Measurements from ENCODE around the gene LRRC25.
"Not testable (repeated sequence)": the region's sequence is repeated elsewhere in the genome, so short reads cannot be mapped to it uniquely, and the experiment has no call there.

LRRC25 gene

DNA sequence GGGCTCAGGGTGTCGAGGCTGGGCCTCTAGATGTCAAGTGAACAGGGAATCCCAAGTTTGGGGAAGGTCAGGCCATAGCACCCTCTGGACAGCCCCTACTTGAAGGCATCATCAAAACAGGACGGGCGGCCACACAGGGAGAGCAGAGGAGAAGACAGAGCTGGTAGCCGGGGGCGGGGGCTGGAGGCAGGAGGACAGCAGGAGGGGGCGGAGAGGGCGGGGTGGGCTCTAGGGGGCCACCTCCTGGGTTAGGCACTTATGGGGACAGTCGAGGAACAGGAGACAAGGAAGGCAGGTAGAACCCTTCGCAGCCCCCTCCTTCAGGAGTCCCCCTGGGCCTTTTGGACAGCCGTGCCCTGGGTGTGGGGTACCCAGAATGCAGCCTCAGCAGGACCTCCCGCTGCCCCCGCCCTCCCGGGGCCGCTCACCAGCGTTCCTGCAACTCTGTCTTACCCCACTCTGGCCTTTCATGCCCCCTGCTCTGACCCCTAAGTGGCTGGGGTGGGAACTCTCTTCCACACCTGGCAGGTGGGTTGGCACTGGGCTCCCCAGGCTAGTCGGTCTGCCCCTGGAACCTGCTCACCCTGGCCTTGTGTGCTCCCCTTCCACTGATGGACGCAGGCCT, 27.6 kb upstream of the LRRC25 start:
- no peak for DNase-seq (ENCODE audit: low spot score)

DNA sequence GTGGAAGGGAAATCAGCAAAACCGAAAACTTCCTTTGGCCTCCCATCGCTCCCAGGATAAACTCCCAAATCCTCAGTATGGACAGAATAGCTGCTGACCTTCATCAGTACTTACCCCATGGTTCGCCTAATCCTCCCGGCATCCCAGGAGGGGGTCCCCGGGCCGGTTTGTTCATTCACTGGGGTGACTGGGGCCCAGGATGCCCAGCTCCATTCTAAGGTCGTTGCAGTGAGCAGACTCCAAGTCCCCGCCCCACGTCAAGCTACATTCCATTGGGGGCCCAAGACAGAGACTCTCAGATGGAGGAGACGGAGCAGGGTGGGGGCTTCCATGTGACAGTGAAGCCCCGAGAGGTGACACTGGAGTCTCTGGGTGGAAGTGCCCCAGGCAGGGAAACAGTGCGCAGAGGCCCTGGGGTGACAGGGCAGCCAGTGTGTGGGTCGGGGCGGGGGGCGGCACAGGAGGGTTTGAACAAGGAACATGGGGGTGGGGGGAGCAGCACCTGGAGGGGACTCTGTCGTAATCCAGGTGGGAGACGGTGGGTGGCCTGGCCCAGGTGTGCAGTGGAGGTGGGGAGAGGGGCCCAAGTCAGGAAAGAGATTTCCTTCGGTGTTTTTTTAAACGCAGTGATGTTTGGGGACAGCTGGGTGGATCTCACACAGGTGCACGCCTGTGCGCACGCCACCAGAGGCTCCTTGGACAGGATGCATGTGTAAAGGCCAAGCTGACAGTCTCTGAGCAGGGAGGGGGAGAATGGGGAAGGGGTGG, 26.9 kb upstream of the LRRC25 start:
- no peak for DNase-seq (ENCODE audit: low spot score)

DNA sequence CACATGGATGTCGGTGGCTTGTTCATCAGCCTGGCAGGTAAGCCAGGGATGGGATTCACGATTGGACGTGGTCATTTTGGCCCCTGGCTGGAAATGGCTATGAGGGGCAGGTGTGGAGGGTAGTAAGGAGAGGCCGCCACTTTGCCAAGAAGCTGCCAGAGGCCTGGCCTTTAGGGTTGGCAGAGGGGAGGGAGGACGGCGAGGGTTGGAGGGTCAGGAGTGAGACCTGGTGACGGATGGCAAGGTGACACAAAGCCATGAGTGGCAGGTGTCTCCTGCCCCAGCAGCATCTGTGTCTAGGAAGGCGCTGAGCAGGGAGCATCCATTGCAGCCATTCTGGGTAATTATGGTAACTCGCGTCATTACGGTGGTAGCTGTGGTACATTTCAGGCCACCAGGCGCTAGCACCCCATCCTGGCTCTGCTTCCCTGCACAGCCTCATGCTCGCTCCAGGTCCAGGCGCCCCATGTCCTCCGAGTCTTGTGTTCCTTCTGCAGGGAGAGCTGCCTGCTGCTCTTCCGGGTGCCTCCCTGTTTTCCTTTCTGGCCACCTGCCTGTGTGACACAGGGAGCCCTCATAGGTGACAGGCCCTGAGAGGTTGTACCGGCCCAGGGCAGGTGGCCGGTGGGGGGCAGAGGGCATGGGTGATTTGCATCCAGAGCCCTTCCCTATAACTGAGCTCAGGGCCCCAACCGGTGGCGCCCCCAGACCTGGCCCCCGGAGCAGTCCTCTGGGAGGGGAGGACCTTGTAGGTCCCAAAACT, 26.0 kb upstream of the LRRC25 start:
- DNase-seq (ENCODE audit: low spot score) = no peak

DNA sequence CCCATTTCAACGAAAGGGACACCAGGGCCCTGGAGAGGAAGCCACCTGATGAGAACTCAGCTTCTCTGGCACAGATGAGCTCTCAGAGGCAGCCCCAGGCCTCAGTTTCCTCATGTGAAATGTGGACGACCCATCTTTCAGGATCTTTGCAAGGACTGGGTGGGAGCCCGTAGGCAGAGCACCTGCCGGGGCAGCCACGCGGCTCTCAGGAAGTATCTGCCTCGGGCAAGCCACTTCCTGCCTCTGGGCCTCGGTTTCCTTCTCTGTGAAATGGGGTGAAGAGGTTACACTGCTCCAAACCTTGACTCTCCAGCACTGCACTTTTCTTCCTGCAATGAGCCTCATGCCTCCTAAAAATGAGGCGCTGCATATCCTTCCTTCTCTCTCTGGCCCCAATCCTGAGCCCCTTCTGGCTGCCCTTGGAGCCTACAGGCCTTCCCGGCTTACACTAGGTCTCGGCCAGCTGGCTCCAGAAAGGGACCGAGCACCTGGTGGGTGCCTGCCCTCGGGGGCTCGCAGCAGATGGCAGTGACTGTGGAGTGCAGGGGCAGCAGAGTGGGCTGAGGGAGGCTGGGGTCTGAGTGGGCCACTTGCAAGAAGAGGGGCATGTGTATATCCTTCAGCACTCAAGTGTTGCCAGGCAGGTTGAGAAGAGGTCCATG, 25.2 kb upstream of the LRRC25 start:
- no peak for DNase-seq (ENCODE audit: low spot score)

DNA sequence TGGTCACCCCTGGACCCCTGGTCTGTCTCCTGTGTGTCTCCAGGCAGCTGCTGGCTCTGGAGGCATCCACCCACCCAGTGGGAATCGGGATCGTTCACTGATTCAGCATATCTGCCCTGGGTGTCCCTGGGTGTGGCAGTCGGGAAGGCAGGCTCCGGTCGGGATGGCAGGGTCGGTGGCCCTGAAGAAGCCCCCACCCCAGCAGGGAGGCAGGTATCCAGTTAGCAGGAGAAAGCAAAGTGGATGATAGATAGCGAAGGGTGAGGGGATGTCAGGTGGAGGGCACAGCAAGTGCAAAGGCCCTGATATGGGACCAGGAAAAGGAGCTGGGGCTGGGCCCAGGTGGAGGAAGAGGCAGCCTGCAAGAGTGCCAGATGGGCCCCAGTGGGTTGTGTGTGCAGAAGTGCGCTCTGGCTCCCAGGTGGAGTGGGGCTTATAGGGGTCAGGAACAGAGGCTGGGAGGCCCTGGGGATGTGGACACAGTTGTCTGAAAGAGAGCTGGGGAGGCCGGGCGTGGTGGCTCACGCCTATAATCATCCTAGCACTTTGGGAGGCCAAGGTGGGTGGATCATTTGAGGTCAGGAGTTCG, 24.0 kb upstream of the LRRC25 start:
- no peak for DNase-seq (ENCODE audit: low spot score)

DNA sequence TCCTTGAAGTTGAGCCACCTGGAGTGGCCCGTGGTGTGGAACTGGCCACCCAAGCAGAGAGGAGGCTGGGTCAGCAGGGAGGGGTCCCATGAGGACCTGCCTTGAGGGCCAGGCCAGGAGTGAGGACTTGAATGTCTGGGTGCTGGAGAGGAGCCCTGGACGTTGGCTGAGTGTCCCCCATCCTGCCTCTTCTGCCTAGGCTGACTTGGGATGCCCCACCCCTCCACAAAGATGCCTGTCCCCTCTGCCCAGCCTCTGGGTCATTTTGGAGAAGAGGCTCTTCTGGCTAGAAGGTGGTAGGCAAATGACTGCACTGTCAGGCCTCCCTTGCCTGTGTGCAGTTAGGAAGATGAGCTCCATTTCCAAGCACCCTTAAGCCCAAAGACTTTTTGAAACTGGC, 23.5 kb upstream of the LRRC25 start:
- DNase-seq (ENCODE audit: low spot score) = no peak

DNA sequence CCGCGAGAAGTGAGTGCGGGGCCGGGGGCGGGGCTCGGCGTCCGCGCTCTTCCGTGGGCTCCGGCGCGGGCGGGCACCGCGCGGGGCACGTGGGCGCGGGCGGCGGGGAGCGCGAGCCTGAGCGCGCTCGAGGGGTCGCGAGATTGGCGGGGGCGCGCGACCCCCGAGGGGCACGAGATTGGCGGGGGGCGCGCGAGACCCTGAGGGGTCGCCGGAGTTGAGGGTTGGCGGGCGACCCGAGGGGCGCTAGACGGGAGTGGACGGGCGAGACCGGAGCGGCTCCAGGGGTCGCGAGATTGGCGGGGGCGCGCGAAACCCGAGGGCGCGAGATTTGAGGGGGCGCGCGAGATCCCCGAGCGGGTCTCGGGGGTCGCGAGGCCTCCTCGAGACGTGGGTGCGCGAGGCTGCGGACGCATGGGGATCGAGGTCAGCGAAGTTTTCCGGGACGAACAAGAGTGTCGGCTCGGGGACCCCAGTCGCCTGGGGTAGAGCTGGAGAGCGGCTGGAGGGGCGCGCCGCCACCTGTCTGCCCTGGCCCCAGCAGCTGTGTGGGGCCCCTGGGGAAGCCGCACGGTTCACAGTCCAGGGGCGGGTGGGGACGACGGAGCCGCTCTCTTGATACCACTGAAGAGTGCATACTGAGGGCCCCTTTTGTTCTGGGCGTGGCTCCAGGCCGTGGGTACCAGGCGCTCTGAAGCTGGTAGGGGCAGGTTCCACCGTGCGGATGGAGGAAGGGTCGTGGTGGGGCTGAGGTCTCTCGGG, 22.5 kb upstream of the LRRC25 start:
- no peak for DNase-seq (ENCODE audit: low spot score)

DNA sequence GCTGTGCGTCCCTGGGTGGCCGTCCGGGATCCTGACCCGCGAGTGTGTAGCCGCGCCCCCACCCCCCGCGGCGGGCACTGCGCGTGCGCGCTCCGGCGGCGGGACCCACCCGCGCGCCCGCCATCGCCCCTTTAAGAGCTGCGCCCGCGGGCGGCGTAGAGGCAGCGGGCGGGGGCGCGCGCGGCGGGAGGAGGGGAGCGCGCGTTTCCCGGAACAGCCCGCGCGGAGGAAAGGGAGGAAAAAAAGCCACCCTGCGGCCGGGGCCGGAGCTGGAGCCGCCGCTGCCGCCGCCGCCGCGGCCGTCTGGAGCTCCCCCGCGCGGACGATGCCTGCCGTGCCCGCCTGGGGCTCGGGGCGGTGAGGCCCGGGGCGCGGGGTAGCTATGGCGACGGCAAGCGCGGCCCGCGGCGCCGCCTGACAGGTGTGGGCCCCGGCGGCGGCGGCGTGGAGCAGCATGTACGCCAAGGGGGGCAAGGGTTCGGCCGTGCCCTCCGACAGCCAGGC, 21.8 kb upstream of the LRRC25 start, which contains the start of gene SSBP4:
TSS of gene SSBP4 (plus strand) at position 204 of the 504 bp plus-strand sequence. CDS start at position 455, 251 bp downstream.
- peak; percentile 92 for DNase-seq (ENCODE audit: low spot score)

DNA sequence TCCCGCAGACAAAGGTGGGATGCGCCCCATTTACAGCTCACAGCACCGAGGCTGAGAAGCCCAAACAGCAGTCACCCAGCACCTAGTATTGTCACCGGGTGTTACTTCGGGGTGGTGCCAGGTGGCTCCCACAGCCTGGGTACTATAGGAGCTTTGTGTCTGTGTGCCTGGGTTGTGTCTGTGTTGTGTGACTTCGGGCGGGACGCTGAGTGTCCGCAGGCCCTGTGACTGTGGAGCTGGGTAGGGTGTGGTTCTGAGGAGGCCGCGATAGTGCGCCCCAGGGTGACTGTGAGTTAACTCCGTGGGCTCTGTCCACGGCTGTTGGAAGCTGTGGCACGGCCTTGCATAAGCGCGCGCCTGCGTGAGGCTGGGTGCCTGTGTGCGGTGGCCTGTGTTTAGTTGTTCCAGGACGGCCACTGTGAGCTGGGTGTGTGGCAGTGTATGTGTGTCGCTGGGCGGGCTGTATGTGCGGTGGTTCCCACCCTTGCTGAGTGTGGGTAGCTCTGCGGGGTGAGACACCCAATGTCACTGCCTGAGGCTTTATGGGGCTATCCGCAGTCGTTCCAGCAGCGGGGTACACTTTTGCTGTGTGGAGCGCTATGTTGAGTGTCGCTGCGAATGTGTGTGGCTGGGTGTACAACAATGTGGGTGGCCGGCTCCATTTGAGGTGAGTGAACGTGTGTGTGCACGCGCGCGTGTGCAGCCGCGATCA, 21.2 kb upstream of the LRRC25 start:
- DNase-seq (ENCODE audit: low spot score) = no peak

DNA sequence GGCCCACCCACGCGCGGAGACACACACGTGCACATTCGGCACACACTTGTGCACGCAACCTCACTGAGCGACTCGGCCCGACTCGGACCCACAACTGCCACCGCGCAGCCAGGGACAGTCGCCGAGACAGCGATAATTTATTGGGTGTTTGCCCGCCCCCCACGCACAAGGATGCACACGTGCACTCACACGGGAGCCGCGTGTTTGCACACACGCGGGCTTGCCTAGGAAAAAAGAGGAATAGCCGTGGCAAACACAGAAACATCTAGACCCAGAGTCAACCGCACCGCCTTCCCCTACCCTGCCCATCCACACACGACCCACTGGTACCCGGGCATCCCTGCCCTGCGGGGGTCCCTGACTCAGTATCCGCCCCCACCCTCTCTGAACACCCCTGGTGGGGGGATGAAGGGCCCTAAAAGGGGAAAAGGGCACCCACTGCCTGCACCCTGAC, 20.6 kb upstream of the LRRC25 start:
- DNase-seq (ENCODE audit: low spot score) = no peak

DNA sequence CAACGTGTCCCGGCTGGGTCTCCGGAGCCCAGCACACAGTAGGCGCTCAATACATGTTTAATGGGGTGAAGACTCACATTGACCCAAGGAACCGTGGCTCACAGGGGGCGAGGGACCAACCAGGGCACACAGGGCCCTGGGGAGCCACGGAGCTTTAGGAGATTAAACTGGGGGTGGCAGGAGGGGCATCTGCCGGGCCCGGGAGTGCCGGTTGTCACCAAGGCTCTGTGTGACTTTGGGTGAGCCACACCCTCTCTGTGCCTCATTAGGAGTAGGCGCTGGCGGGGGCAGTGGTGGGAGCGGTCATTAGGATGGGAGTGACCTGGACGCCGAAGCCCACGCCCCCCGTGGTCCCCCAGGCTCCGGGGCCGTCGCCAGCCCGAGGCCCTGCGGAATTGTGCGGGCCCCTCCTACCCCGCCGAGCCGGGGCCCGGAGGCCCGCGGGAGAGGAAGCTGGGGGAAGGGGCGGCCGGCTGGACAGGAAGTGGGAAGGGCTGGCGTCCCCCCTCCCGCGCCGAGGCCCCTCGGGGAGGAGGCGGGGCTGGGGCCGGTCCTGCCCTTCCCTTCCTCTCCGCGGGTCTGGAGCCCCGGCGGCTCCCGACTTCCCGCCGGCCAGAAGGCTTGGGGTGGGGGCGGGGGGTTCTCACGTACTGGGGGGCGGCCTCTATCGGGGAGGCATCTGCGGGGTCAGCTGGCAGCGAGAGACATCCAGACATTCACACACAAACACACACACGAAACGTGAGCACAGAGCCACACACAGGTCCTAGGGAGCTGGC, 20.0 kb upstream of the LRRC25 start:
- peak; percentile 83 for DNase-seq (ENCODE audit: low spot score)

DNA sequence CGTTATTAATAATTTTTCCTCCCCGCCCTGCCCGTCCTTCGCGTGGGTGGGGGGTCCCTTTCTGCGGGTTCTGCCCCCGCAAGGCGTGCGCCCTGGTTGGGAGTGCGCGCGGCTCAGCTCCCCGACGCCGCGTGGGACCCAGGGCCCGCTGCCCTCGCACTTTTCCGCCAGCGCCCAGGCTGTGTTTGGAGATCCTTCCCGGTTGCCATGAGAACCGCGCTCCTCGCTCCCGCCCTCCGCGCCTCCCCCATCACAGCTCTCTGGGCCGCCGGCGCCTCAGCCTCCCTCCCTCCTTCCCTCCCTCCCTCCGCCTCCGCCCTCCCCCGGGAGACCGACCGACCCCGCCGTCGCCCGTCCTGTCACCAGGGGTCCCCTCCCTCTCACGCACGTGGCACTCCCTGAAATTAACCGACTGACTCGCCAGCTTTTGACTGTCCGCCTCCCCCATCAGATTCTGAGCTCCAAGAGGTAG, 19.4 kb upstream of the LRRC25 start:
- DNase-seq (ENCODE audit: low spot score) = peak; percentile 76

DNA sequence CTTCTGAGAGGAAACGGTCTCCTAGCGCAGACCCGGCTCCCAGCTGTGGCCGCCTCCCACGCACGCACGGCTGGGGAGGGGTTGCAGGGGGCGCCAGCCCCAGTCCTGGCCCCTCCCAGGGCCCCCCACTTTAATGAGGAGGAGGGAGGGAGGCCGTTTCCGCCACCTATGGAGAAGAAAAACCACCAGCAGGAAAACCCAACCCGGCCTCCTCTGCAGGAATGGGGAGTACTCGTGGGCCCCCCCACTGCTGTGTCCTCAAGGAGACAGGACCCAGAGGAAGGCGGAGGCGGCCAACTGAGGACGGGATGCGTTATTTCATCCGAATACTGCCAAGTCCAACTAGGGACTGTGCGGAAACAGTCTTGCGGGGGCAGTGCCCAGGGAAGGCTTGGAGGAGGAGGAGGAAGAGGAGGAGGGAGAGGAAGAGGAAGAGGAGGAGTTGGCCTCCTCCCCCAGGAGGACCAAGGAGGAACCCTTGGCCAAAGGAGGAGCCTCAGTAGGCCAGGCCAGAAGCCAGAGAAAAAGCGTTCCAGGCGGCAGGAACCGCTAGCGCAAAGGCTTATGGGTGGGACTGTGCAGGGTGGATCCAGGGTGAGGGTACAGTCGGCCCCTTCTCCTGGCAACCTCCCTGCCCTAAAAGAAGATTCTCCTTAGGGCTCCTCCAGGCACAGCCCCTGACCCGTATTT, 17.9 kb upstream of the LRRC25 start:
- DNase-seq (ENCODE audit: low spot score) = no peak

DNA sequence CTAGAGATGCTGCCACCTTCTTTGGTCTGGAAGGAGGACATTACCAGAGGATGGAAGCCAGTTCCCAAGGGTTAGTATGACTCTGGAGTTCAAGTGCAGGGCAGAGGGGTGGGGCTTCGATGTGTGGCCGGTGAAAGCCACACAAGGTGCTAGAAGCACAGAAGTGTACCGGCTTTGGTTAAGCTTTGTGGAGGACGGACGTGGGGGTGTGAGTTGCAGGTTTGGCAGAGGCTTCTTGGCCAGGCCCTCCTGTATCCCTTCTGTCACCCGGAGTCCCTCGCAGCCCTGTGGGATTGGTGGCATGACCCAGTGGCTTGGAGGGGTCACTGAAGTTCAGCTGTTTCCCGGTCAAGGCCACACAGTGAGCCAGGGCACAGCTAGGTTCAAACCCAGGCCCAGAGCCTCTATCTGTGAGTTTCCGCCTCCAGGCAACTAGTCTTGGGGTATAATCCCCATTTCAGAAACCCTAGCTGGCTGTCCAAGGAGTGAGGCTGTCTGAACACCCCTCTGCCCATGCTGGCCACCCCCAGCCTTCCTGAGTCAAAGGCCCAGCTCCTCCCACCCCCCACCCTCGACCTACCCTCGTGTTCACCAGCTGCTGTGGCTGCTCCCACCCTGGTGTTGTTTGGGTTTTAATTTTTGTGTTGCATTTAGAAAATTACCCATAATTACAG, 17.2 kb upstream of the LRRC25 start:
- no peak for DNase-seq (ENCODE audit: low spot score)

DNA sequence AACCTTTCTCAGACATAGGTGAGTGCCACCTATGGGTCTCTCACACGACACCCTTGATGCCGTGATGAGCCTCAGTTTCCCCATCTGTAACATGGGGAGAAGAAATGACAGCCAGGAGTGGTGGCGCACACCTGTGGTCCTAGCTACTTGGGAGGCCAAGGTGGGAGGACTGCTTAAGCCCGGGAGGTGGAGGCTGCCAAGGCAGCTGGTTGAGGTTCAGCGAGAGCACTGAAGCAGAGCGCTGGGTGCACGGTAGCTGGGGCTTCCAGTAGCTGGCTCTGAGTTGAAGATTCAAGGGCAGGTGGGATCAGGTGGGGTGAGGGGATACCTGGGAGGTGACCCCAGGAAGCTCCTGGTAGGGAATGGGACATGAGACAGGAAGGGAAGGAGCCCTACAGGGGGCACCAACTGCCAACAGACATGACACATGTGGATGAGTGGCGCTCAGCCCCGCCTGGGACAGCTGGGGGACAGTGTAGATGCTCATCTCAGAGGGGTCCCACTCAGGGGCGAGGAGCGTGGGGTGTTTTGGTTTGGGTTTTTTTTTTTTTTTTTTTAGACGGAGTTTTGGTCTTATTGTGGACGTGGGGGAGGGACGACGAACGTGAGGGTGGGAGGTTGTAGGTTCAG, 15.3 kb upstream of the LRRC25 start:
- DNase-seq (ENCODE audit: low spot score) = no peak

DNA sequence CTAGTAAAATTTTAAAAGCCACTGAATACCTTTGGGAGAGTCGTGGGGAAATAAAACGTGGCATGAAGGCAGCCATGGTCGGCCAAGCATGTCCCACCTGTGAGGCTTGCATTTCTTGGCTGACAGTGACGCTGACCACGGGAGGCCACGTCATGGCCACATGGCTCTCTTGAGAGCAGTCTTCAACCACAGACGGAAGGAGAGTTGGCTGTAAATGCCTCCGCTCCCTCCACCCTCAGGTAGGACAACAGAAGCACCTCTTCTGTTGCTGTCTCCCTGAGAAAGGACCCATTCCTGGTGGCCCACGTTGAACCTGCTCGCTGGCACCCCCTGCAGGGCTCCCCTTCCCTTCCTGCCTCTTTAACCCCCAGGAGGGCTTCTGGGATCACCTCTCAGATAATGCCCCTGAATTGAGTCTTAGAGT, 10.6 kb upstream of the LRRC25 start:
- DNase-seq (ENCODE audit: low spot score) = peak; percentile 71

DNA sequence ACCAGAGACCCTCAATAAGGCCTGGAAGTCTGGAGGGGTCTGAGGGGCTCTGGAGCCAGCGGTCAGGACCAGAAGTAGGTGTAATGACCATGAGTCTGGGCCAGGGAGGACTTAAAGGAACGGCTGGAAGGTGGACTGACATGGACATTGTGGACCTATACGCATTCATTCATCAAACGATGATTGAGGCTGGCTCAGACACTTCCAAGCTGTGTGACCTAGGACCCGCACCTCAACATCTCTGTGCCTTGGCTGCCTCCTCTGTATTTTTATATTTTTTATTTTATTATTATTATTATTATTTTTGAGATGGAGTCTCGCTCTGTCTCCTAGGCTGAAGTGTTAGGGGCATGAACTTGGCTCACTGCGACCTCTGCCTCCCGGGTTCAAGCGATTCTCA, 9.3 kb upstream of the LRRC25 start:
- no peak for DNase-seq (ENCODE audit: low spot score)

DNA sequence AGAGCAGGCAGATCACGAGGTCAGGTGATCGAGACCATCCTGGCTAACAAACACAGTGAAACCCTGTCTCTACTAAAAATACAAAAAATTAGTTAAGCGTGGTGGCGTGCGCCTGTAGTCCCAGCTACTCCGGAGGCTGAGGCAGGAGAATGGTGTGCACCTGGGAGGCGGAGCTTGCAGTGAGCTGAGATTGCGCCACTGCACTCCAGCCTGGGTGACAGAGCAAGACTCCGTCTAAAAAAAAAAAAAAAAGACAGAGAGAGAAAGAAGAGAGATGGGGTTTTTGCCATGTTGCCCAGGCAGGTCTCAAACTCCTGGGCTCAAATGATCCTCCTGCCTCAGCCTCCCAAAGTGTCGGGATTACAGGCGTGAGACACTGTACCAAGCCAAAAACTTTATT, 8.3 kb upstream of the LRRC25 start:
- not testable (repeated sequence) for DNase-seq (ENCODE audit: low spot score)
